Smooth muscle cell (in vitro differentiated cells): ENCODE data around the gene OPTC. TPM values are rescaled to one million over a fixed set of nuclear protein-coding genes. Genes with fewer than 3 reads are reported as not detected.

Experiments used
- DNase-seq: peaks from one replicate; lab custom pipeline; 2025; ENCODE audit not compliant: unreplicated experiment; lab: John Stamatoyannopoulos, UW
- H2AFZ ChIP-seq: fragments of 200-600 bp; sonication (generic); 2 replicates; pipeline ENCODE4 v1.6.0; 2016; ENCODE audit warnings: antibody characterized with exemption, low read depth, mild to moderate bottlenecking
- H3F3A ChIP-seq: fragments of 200-600 bp; sonication (generic); 2 replicates; pipeline ENCODE4 v1.6.0; 2017; ENCODE audit warnings: antibody characterized with exemption, low read depth
- H3K27ac ChIP-seq: fragments of 200-600 bp; sonication (generic); 2 replicates; pipeline ENCODE4 v1.5.1; 2016; ENCODE audit warnings: low read depth, mild to moderate bottlenecking
- H3K27me3 ChIP-seq: fragments of 200-600 bp; sonication (generic); 2 replicates; pipeline ENCODE4 v1.6.1; 2016; ENCODE audit warnings: low read depth, mild to moderate bottlenecking
- H3K36me3 ChIP-seq: fragments of 200-600 bp; sonication (generic); 2 replicates; pipeline ENCODE4 v1.5.1; 2016; ENCODE audit warnings: low read depth
- H3K4me1 ChIP-seq: fragments of 200-600 bp; sonication (generic); 2 replicates; pipeline ENCODE4 v1.5.1; 2016; ENCODE audit warnings: low read depth
- H3K4me2 ChIP-seq: fragments of 200-600 bp; sonication (generic); 2 replicates; pipeline ENCODE4 v1.6.0; 2016; ENCODE audit warnings: mild to moderate bottlenecking
- H3K4me3 ChIP-seq: fragments of 200-600 bp; sonication (generic); 2 replicates; pipeline ENCODE4 v1.5.1; 2016; ENCODE audit warnings: mild to moderate bottlenecking
- H3K79me2 ChIP-seq: fragments of 200-600 bp; sonication (generic); 2 replicates; pipeline ENCODE4 v1.6.0; 2016; ENCODE audit warnings: low read depth, mild to moderate bottlenecking
- H3K9ac ChIP-seq: fragments of 200-600 bp; sonication (generic); 2 replicates; pipeline ENCODE4 v1.6.0; 2016; ENCODE audit warnings: low read depth
- H3K9me3 ChIP-seq: fragments of 200-600 bp; sonication (generic); replicated peaks from 2 replicates; pipeline ENCODE4 v1.5.1; 2016; ENCODE audit warnings: low read depth
- H4K20me1 ChIP-seq: fragments of 200-600 bp; sonication (generic); 2 replicates; pipeline ENCODE4 v1.6.0; 2016; ENCODE audit warnings: low read depth
- WGBS: methylation state at CpG from one replicate; pipeline ENCODE4 v1.1.7; 2016; ENCODE audit warnings: low lambda C conversion rate; 5-methylcytosine and 5-hydroxymethylcytosine counted together
- polyA plus RNA-seq: library from polyadenylated mRNA; unstranded; fragments of >200 nt; fragmentation: Nextera tagmentation; extraction: Ambion mirVana; gene quantifications from 2 replicates; pipeline ENCODE4 v1.2.1, GENCODE V29; 2016
- total RNA-seq: library from RNA; depleted of rRNA; stranded (reverse); fragments of >200 nt; gene quantifications from 2 replicates; pipeline ENCODE4 v1.2.3, GENCODE V29; 2014
- TF ChIP-seq, protein P1 (sequence below): fragments of 200-600 bp; sonication (generic); IDR thresholded peaks from 2 replicates; pipeline ENCODE4 v1.5.1; 2017; ENCODE audit warnings: borderline replicate concordance, mild to moderate bottlenecking, antibody characterized with exemption; ENCODE audit not compliant: insufficient read depth, poor library complexity, severe bottlenecking

OPTC gene
- total and polyA plus RNA-seq, 2 experiments from 2014 or later = 0.46 TPM; not detected in 1

DNA sequence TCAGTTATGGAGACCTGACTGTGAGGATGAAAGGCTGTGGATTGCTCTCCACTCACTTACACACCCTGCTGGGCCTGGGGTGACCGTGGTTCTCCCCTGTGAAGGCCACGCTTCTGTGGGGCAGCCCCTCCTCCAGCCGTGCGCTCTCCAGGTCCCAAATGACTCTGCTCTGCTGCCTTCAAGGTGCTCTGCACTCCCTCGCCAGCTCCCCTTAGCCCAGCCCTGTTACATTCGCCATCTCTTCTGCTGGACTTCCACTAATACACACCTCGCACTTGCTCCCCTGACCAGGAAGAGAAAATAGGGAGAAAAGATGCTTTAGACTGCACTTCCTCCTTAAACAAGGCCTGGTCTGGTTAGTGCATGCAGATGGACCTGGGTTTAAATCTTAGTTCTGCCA lies 24.6 kb downstream of the OPTC start:
- Histone ChIP-seq H3F3A (peaks cover 2% of the 10 kb centered on the region), H3K4me2 (no peak overlapping the region), H3K9ac (no peak overlapping the region), H3K36me3 (no peaks in the 10 kb centered on the region), H3K9me3 (no peaks in the 10 kb centered on the region), H3K4me3 (no peak overlapping the region), H3K79me2 (no peaks in the 10 kb centered on the region), H4K20me1 (no peaks in the 10 kb centered on the region), H3K4me1 (peaks cover 29% of the 10 kb centered on the region), H2AFZ (no peak overlapping the region), H3K27ac (no peak overlapping the region), H3K27me3 (no peaks in the 10 kb centered on the region)
- DNase-seq = no peak
- 85% methylated on average over 7 of the region's 7 CpGs for WGBS
- TF ChIP-seq, protein P1, sequence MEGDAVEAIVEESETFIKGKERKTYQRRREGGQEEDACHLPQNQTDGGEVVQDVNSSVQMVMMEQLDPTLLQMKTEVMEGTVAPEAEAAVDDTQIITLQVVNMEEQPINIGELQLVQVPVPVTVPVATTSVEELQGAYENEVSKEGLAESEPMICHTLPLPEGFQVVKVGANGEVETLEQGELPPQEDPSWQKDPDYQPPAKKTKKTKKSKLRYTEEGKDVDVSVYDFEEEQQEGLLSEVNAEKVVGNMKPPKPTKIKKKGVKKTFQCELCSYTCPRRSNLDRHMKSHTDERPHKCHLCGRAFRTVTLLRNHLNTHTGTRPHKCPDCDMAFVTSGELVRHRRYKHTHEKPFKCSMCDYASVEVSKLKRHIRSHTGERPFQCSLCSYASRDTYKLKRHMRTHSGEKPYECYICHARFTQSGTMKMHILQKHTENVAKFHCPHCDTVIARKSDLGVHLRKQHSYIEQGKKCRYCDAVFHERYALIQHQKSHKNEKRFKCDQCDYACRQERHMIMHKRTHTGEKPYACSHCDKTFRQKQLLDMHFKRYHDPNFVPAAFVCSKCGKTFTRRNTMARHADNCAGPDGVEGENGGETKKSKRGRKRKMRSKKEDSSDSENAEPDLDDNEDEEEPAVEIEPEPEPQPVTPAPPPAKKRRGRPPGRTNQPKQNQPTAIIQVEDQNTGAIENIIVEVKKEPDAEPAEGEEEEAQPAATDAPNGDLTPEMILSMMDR = no peak

DNA sequence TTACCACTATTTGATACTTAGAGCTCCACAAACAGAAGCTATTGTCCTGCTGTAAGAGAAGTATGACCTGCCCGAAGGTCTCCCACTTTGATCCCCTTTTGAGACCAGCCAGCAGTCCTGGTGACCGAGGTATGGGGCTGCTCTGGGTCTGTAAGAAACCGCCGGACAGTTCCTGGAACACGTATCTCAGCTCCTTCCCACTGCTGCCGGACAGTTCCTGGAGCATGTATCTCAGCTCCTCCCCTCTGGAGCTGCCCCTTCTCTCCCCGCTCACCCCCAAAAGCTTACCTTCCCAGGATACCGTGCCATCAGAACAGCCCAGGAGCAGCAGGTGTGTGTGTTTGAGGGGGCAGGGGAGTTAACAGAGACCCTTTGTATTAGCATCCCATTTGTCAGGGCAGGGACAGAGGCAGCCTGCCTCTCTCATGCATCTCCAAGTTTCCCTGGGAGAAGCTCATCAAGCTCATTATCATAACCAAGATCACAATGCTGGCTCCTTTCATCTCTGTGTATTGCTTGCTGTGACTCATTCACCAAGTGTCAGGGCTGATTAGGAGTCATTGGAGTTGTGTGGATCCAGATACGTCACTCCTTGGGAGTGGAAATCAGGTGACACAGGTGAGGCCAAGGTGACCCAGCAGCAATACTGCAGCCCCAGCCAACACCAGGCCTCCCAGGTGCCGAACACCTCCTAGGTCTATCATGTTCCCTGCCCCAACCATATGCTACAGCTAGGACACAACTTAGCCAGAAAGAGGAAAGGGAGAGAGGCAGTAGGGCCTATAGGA lies 25.3 kb downstream of the OPTC start:
- Histone ChIP-seq H3F3A (no peaks in the 10 kb centered on the region), H3K27ac (peak overlapping the region; percentile 64), H3K27me3 (no peaks in the 10 kb centered on the region), H3K4me3 (no peak overlapping the region), H3K79me2 (no peaks in the 10 kb centered on the region), H2AFZ (no peak overlapping the region), H3K9me3 (no peaks in the 10 kb centered on the region), H3K4me2 (no peak overlapping the region), H3K9ac (peak overlapping the region; percentile 35), H3K36me3 (no peaks in the 10 kb centered on the region), H3K4me1 (peaks cover 22% of the 10 kb centered on the region), H4K20me1 (no peaks in the 10 kb centered on the region)
- TF ChIP-seq, protein P1 = no peak
- WGBS = 40% methylated on average over 10 of the region's 10 CpGs
- no peak for DNase-seq

DNA sequence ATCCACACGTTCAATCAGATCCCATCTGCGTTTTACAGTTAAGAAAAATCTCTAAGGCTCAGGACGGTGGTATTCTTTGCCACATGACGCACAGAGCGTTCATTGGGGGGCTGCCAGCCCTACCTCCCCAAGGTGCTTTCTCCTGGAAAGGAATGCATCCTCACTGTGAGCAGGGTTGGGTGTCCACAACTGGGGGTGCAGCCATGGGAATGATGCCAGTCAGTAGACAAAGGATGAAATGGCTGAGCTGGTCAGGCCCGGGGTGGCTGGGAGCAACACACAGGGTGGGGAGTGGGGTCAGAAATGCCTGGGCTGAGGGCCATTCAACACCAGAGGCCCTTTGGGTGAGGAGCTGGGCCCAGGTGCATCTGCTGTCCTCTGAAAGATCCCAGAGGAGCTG lies 25.9 kb downstream of the OPTC start:
- no peak overlapping the region for H3K4me3 ChIP-seq
- no peaks in the 10 kb centered on the region for H3K36me3 ChIP-seq
- no peak overlapping the region for H3K4me2 ChIP-seq
- TF ChIP-seq, protein P1 = no peak
- no peaks in the 10 kb centered on the region for H3F3A ChIP-seq
- H4K20me1 ChIP-seq = no peaks in the 10 kb centered on the region
- no peaks in the 10 kb centered on the region for H3K27me3 ChIP-seq
- WGBS = 84% methylated on average over 6 of the region's 6 CpGs
- H3K27ac ChIP-seq = peak overlapping the region; percentile 64
- no peak overlapping the region for H2AFZ ChIP-seq
- no peak for DNase-seq
- H3K9me3 ChIP-seq = no peaks in the 10 kb centered on the region
- H3K79me2 ChIP-seq = no peaks in the 10 kb centered on the region
- H3K4me1 ChIP-seq = peaks cover 18% of the 10 kb centered on the region
- H3K9ac ChIP-seq = peak overlapping the region; percentile 30

DNA sequence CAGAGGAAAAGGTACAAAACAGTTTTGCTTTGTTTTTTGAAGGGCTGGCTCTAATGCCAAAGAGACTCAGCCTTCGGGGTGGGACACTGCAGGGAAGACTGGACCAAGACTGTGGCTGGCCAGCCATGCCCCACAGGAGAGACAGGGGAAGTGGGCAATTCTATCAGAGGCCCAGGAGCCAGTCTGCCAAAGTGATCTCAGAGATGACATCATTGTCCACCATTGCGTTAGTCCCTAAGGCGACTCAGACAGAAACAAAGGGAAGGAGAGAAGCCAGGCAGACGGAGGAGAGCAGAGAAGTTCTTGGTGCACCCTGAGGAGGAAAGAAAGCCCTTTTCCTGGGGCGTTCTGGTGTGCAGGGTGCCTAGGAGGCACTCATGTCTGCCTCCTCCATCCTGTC lies 26.4 kb downstream of the OPTC start:
- TF ChIP-seq, protein P1 = no peak
- Histone ChIP-seq H2AFZ (no peak overlapping the region), H3K79me2 (no peaks in the 10 kb centered on the region), H3K4me2 (no peak overlapping the region), H3K9me3 (no peaks in the 10 kb centered on the region), H3F3A (no peaks in the 10 kb centered on the region), H3K9ac (peak overlapping the region; percentile 58), H3K4me1 (peaks cover 18% of the 10 kb centered on the region), H4K20me1 (no peaks in the 10 kb centered on the region), H3K27ac (peak overlapping the region; percentile 64), H3K36me3 (no peaks in the 10 kb centered on the region), H3K27me3 (no peaks in the 10 kb centered on the region), H3K4me3 (no peak overlapping the region)
- WGBS = 48% methylated on average over 5 of the region's 5 CpGs
- no peak for DNase-seq
